Activated CD4-positive, CD25-positive, alpha-beta regulatory T cell treated with anti-CD3 and anti-CD28 coated beads, Interleukin-2, amount 50 U/mL, for 72 hours (primary cell): ENCODE results near the gene TEKTIP1.
A peak's percentile ranks its signal among the peaks of the same experiment; 100 is the strongest.
"Not testable (repeated sequence)": the region's sequence is repeated elsewhere in the genome, so short reads cannot be mapped to it uniquely, and the experiment has no call there.

Experiments used
- DNase-seq: peaks from one replicate; pipeline ENCODE4 v3.0.0; 2021

The TEKTIP1 gene

DNA sequence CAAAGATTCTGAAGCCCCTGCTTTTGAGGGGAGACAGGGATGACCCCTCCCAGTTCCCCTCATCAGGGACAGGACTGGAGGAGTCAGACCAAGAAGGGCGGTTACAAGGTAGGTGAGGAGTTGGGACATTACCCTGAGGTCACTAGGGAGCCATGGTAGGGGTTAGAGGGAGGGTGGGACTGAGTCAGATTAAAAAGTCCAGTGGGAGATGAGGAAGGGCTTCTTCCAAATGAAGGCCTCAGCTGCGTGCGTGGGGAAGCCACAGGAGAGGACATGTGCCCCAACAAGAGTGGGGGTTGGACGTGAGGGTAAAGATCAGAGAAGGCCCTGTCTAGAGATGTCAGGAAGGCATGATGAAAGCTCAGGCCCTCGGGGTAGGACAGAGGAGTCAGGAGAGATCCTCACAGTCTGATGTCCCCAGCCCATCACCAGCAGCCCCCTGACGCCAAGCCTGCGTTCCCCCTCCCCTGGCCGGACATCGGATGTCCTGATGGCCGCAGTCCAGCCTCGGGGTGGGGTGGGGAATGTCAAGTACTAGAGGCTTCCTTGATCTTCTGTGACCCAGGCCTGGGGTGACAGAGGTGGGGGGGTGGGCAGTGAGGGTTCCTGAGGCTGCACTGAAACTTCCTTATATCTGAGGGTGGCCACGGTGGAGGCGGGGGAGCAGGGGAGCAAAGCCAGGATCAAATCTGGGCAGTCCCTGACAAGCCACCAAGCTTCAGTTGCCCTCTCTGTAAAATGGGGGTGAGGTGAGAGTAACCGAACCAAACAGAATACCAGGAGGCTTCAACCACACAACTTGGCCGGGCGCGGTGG, 24.9 kb downstream of the TEKTIP1 start:
- no peak for DNase-seq

DNA sequence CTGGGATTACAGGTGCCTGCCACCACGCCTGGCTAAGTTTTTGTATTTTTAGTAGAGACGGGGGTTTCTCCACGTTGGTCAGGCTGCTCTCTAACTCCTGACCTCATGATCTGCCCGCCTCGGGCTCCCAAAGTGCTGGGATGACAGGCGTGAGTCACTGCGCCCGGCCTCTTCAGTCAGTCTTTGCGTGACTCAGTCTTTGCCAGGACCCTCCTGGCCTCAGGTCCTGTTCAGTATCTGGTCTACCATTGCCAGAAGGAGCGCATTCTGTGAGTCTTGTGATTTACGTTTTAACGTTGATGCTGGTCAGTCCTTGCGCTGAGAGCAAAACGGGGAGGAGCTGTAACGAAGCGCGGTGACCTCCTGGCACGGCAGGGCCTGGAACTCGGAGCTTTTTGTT, 26.2 kb downstream of the TEKTIP1 start:
- DNase-seq: no peak

DNA sequence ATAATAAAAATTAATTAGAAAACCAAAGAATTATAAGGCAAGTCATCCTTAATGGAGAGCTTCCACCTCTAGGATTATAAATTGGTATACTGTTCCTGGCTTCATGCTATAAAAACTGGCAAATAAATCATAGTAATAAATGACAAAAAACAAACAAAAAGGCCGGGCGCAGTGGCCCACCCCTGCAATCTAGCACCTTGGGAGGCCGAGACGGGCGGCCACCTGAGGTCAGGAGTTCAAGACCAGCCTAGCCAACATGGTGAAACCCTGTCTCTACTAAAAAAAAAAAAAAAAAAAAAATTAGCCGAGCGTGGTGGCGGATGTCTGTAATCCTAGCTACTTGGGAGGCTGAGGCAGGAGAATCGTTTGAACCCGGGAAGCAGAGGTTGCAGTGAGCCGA, 31.1 kb downstream of the TEKTIP1 start:
- not testable (repeated sequence) for DNase-seq

GRCh38 chr19:3570606-3571011, 31.6 kb downstream of the TEKTIP1 start:
- DNase-seq: no peak

- peak; percentile 99 for DNase-seq
Observed at GRCh38 chr19:3572132-3572854, 33.3 kb downstream of the TEKTIP1 start.

- DNase-seq: no peak
Observed at GRCh38 chr19:3572855-3573161, 33.8 kb downstream of the TEKTIP1 start, which contains the start of gene HMG20B. TSS of gene HMG20B (plus strand) at chr19:3572944. CDS start at chr19:3573310, 366 bp downstream.

DNA sequence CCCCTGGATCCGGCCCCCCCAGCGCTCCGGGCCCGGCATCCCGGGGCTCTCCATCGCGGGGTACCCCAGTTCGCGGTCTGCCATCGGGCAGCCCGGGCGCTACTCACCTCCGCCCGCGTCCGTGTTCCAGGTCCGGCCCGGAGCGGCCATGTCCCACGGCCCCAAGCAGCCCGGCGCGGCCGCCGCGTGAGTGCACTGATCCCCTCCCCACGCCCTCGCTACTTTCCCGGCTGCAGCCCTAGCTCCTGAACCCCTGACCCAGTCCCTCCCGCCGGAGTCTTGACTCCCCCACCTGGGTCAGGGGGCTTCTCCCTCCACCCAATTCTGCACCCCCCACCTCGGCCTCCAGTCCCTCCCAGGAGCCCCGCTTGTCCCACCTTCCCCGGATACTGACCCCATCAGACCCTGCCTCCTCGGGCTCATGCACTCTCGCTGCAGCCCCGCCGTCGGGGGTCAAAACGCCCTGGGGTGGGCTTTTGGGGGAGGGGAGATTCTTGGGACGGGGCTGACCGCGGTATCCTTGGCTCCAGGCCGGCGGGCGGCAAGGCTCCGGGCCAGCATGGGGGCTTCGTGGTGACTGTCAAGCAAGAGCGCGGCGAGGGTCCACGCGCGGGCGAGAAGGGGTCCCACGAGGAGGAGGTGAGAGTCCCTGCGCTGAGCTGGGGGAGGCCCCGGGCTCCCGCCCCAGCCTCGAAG, 34.3 kb downstream of the TEKTIP1 start:
- DNase-seq: no peak

DNA sequence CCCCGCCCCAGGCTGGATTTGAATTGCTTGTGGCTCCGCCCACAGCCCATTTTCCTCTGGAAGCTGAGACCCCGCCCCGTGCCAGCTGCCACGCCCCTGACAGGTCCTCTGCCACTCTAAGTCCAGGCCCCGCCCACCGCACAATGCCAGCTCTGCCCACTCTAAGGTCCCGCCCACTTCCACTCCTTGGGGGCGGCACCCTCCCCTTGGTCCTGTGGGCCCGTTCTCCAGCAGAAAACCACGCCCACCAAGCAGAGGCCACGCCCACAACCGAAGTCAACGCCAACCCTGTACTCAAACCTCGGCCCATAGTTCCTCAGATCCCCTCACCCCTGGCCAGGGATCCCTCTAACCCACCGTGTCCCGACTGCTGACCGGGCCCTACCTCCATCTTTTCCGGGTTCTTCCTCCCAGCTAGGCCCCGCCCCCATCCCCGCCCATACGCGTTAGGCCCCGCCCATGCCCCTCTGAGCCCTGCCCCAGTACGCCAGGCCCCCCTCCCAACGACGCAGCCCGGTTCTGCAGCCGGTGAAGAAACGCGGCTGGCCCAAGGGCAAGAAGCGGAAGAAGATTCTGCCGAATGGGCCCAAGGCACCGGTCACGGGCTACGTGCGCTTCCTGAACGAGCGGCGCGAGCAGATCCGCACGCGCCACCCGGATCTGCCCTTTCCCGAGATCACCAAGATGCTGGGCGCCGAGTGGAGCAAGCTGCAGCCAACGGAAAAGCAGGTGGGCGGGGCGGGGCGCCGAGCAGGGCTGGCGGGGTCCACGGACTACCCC, 35.1 kb downstream of the TEKTIP1 start:
- peak; percentile 85 for DNase-seq

DNA sequence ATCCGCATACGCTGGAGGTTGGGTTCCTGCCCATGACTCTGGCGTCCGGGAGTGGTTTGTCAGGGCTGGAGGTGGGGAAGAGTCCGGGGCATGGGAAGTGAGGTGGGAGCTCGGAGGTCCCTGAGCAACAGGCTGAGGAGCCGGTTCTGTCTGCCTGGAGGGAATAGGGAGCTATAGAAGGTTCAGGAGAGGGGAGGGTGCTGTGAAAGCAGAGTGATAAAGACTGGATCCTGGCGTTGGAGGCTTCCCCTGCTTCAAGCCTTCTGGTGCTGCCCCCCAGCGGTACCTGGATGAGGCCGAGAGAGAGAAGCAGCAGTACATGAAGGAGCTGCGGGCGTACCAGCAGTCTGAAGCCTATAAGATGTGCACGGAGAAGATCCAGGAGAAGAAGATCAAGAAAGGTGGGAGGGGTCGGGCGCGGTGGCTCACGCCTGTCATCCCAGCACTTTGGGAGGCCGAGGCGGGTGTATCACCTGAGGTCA, 36.3 kb downstream of the TEKTIP1 start:
- DNase-seq: no peak

- DNase-seq: no peak
Observed at GRCh38 chr19:3575949-3576673, 37.1 kb downstream of the TEKTIP1 start.

DNA sequence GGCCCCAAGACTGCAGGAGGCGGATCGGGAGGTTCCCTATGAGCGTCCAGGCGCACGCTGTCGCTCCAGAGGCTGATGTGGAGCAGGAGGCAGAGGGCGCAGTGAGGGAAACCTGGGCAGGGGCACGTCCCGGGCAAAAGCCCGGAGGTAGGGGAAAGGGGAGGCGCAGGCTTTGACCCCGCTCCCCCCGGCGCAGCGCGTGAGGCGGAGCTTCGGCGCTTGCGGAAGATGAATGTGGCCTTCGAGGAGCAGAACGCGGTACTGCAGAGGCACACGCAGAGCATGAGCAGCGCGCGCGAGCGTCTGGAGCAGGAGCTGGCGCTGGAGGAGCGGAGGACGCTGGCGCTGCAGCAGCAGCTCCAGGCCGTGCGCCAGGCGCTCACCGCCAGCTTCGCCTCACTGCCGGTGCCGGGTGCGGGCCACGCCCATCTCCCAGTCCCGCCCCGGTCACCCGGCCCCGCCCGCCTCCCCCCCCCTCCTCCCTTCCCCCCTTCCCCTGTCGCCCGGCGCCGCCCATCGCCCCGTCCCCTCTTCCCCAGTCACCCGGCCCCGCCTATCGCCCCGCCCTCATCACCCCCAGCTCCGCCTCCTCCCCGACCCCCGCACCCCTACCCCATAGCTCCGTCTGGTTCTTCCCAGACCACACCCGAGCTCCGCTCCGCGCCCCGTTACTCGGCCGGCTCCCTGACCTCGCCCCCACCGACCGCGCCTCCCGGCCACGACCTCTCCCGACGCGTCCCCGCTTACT, 37.9 kb downstream of the TEKTIP1 start:
- DNase-seq: no peak

DNA sequence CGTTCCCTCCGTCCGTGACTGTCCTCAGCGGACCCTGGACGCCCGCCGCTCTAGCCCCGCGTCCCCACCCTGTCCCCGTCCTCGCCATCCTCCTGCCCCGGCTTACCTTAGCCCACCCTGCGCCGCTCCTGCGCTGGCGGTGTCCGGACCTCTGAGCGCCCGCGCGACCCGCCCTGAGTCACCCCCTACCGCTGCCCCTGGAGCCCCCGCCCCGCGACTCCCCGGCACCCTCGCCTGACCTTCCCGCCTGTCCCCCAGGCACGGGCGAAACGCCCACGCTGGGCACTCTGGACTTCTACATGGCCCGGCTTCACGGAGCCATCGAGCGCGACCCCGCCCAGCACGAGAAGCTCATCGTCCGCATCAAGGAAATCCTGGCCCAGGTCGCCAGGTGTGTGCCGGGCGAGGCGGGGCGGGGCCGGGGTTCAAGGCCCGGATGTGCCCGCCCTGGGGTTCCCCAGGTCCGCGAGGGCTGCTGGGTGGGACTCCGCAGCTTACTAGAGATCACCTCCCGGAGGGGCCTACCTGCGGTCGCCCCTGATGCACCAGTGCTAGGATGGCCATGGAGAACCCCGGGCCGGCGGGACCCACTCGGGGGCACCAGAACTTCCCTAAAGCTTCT, 38.9 kb downstream of the TEKTIP1 start:
- DNase-seq: no peak

- DNase-seq: no peak
Observed at GRCh38 chr19:3578390-3578789, 39.4 kb downstream of the TEKTIP1 start.

DNA sequence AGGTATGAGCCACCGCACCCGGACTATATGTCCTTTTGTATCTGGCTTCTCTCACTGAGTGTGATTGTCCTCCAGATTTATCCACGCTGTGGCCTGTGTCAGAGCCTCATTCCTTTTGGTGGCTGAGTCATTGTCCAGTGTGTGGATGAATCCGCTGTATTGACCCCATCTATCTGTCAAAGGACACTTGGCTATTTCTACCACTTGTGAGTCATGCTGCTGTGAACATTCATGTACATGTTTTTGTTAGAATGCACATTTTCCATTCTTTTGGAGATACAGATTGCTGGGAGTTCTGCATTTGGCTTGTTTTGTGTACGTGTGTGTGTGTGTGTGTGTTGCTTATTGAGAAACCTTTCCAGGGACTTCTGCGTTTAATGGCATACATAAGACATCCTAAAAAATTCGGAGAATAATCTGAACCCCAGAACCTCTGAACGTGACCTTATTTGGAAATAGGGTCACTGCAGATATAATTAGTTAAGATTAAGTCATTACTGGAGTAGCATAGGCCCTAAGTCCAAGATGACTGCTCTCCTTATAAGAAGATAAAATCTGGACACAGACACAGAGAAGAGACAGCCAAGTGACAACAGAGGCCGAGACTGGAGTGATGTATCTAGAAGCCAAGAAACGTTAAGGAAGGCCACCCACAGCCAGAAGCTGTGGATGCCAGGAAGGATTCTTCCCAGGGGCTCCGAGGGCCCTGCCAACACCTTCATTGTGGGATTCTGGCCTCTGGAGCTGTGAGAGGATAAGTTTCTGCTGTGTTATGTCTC, 41.4 kb downstream of the TEKTIP1 start:
- no peak for DNase-seq

DNA sequence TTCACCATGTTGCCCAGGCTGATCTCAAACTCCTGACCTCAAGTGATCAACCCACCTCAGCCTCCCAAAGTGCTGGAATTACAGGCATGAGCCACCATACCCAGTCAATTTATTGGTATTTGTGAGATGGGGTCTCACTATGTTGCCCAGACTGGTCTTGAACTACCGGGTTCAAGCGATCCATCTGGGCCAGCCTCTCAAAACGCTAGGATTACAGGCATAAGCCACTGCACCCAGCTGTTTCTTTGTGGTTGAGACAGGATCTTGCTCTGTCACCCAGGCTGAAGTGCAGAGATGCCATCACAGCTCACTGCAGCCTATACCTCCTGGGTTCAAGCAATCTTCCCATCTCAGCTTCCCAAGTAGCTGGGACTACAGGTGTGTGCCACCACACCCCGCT, 42.8 kb downstream of the TEKTIP1 start:
- not testable (repeated sequence) for DNase-seq

- not testable (repeated sequence) for DNase-seq
Observed at GRCh38 chr19:3584036-3584802, 45.2 kb downstream of the TEKTIP1 start.

GRCh38 chr19:3585301-3586126, 46.5 kb downstream of the TEKTIP1 start, which contains the start of gene GIPC3:
TSS of gene GIPC3 (plus strand) at chr19:3585478. CDS start at chr19:3585598, 120 bp downstream.
- no peak for DNase-seq

GRCh38 chr19:3586127-3586626, 47.2 kb downstream of the TEKTIP1 start:
- DNase-seq: no peak
